HCEC 1CT (cell line): ENCODE measurements around the gene TMEM41B.
"Not testable (repeated sequence)": the region's sequence is repeated elsewhere in the genome, so short reads cannot be mapped to it uniquely, and the experiment has no call there.

ENCODE experiments used
- DNase-seq: peaks from one replicate; pipeline ENCODE4 v3.0.0-alpha.2; 2017

The TMEM41B gene

GRCh38 chr11:9314291-9315077, at the start of gene TMEM41B:
TSS of gene TMEM41B (minus strand) at chr11:9314593. CDS start at chr11:9314441, 152 bp downstream.
- DNase-seq = peak; percentile 99

- DNase-seq = no peak
Measured at GRCh38 chr11:9362393-9362863, 48.0 kb upstream of the TMEM41B start.

GRCh38 chr11:9360862-9361622, 46.6 kb upstream of the TMEM41B start:
- DNase-seq = not testable (repeated sequence)

GRCh38 chr11:9357041-9357440, 42.6 kb upstream of the TMEM41B start:
- no peak for DNase-seq

- no peak for DNase-seq
Measured at GRCh38 chr11:9351321-9351881, 37.0 kb upstream of the TMEM41B start.

GRCh38 chr11:9347779-9348178, 33.4 kb upstream of the TMEM41B start:
- not testable (repeated sequence) for DNase-seq

GRCh38 chr11:9347100-9347499, 32.7 kb upstream of the TMEM41B start:
- no peak for DNase-seq

GRCh38 chr11:9344061-9344680, 29.8 kb upstream of the TMEM41B start:
- no peak for DNase-seq

GRCh38 chr11:9341638-9342178, 27.3 kb upstream of the TMEM41B start:
- no peak for DNase-seq

GRCh38 chr11:9332655-9333054, 18.3 kb upstream of the TMEM41B start:
- DNase-seq = no peak

- peak; percentile 87 for DNase-seq
Measured at GRCh38 chr11:9330387-9331384, 16.3 kb upstream of the TMEM41B start.

- DNase-seq = no peak
Measured at GRCh38 chr11:9320047-9320446, 5.7 kb upstream of the TMEM41B start.

- DNase-seq = not testable (repeated sequence)
Measured at GRCh38 chr11:9319377-9320001, 5.1 kb upstream of the TMEM41B start.

- DNase-seq = not testable (repeated sequence)
Measured at GRCh38 chr11:9318442-9319376, 4.3 kb upstream of the TMEM41B start.

GRCh38 chr11:9316334-9316733, 1.9 kb upstream of the TMEM41B start:
- no peak for DNase-seq

- DNase-seq = peak; percentile 35
Measured at GRCh38 chr11:9315078-9315688, 790 bp upstream of the TMEM41B start.

GRCh38 chr11:9313648-9314290, 624 bp downstream of the TMEM41B start:
- DNase-seq = peak; percentile 17

- no peak for DNase-seq
Measured at GRCh38 chr11:9310485-9311090, 3.8 kb downstream of the TMEM41B start.
